ENCODE data around the gene ATG5.
"Not testable (repeated sequence)": the region's sequence is repeated elsewhere in the genome, so short reads cannot be mapped to it uniquely, and the experiment has no call there.

The ATG5 gene

GRCh38 chr6:106244931-106245330, 80.6 kb downstream of the ATG5 start:
- in situ Hi-C loops (cut with HindIII; ENCODE audit: low sequenced_read_pairs), result no loop called here
- no peak for TF ChIP-seq CTCF (IDR thresholded peaks at IDR 0.05; ENCODE audit: low read depth, low read length)
- no peak overlapping the region for H3K4me3 ChIP-seq (ENCODE audit: low read depth, low read length)
- no peak for DNase-seq (ENCODE audit: low read depth, low spot score)

- no peak for TF ChIP-seq CTCF (IDR thresholded peaks at IDR 0.05; ENCODE audit: low read depth, low read length)
- DNase-seq (ENCODE audit: low read depth, low spot score), result no peak
- in situ Hi-C loops (cut with HindIII; ENCODE audit: low sequenced_read_pairs), result no loop called here
- no peak overlapping the region for H3K4me3 ChIP-seq (ENCODE audit: low read depth, low read length)
These were observed 81.0 kb downstream of the ATG5 start for GRCh38 chr6:106244521-106244920.

- no peak overlapping the region for H3K4me3 ChIP-seq (ENCODE audit: low read depth, low read length)
- in situ Hi-C loops (cut with HindIII; ENCODE audit: low sequenced_read_pairs), result no loop called here
- no peak for TF ChIP-seq CTCF (IDR thresholded peaks at IDR 0.05; ENCODE audit: low read depth, low read length)
- DNase-seq (ENCODE audit: low read depth, low spot score), result no peak
These were observed 82.3 kb downstream of the ATG5 start for GRCh38 chr6:106243261-106243660.

- no peak for TF ChIP-seq CTCF (IDR thresholded peaks at IDR 0.05; ENCODE audit: low read depth, low read length)
- no peak overlapping the region for H3K4me3 ChIP-seq (ENCODE audit: low read depth, low read length)
- DNase-seq (ENCODE audit: low read depth, low spot score), result no peak
- in situ Hi-C loops (cut with HindIII; ENCODE audit: low sequenced_read_pairs), result no loop called here
These were observed 84.1 kb downstream of the ATG5 start for GRCh38 chr6:106241498-106241897.

- TF ChIP-seq CTCF (IDR thresholded peaks at IDR 0.05; ENCODE audit: low read depth, low read length), result no peak
- in situ Hi-C loops (cut with HindIII; ENCODE audit: low sequenced_read_pairs), result no loop called here
- no peak overlapping the region for H3K4me3 ChIP-seq (ENCODE audit: low read depth, low read length)
- no peak for DNase-seq (ENCODE audit: low read depth, low spot score)
These were observed 88.3 kb downstream of the ATG5 start for GRCh38 chr6:106237286-106237685.

- in situ Hi-C loops (cut with HindIII; ENCODE audit: low sequenced_read_pairs), result not testable (repeated sequence)
These were observed 95.6 kb downstream of the ATG5 start for GRCh38 chr6:106229876-106230445.

GRCh38 chr6:106227612-106228507, 97.7 kb downstream of the ATG5 start:
- H3K4me3 ChIP-seq (ENCODE audit: low read depth, low read length), result no peak overlapping the region
- in situ Hi-C loops (cut with HindIII; ENCODE audit: low sequenced_read_pairs), result no loop called here
- DNase-seq (ENCODE audit: low read depth, low spot score), result no peak
- no peak for TF ChIP-seq CTCF (IDR thresholded peaks at IDR 0.05; ENCODE audit: low read depth, low read length)

More at GRCh38 chr6:106229876-106230445, 95.6 kb downstream of the ATG5 start:
- DNase-seq (ENCODE audit: low read depth, low spot score); H3K4me3 ChIP-seq (ENCODE audit: low read depth, low read length): not testable (repeated sequence)

Data from astrocyte of the spinal cord (primary cell).